H1 (cell line): ENCODE data around the gene PLA2R1. TPM values are rescaled to one million over a fixed set of nuclear protein-coding genes. Genes with fewer than 3 reads are reported as not detected.

Experiments
- BACH1 ChIP-seq: IDR thresholded peaks from 2 replicates; pipeline ENCODE4 v1.6.1; 2012; ENCODE audit warnings: low read length, improper control_type of control experiment
- TAF7 ChIP-seq: optimal IDR thresholded peaks from 2 replicates; pipeline ENCODE3; 2011; ENCODE audit warnings: low read depth, mild to moderate bottlenecking, inconsistent platforms, low read length, moderate library complexity, borderline replicate concordance
- USF2 ChIP-seq: IDR thresholded peaks from 2 replicates; pipeline ENCODE4 v1.6.1; 2011; ENCODE audit warnings: low read length, improper control_type of control experiment
- polyA plus RNA-seq, 7 experiments: library from polyadenylated mRNA; depleted of rRNA in 3 of 7; stranded (reverse) in 5 of 7; unstranded in 2 of 7; fragments of >200 nt in 5 of 7; fragments of 200-250 nt in 2 of 7; gene quantifications; 1 replicate in 5 of 7; 2 replicates in 1 of 7; 4 replicates in 1 of 7; pipeline versions ENCODE4 v1.2.1 to v1.2.3, GENCODE V29; 2011 to 2013; ENCODE audit warnings: missing spikeins in 2 of 7, mixed read lengths in 2 of 7
- total RNA-seq: library from RNA; stranded (reverse); fragmentation: NEBNext Ultra II Directional; extraction: Animal tissue kit (Norgen Biotek cat#: 25700); gene quantifications from 2 replicates; pipeline ENCODE4 v1.2.1, GENCODE V29; 2021

Gene PLA2R1
- total and polyA plus RNA-seq, 2 of the 8 experiments (the other 6 are each of a cell fraction or from before 2014, with no cell fraction given) = 0.65 to 1.5 TPM

GRCh38 chr2:159982842-159983785, 79.3 kb downstream of the PLA2R1 start (continued):
- TF ChIP-seq USF2 (no peak), TAF7 (no peak), BACH1 (no peak)
- TF ChIP-seq, all 59 proteins: peak for 0
